Hepatocyte (in vitro differentiated cells): ENCODE measurements around the gene TNS3.

Experiments used
- CTCF ChIP-seq: fragments of 200-600 bp; sonication (generic); IDR thresholded peaks from 2 replicates; pipeline ENCODE4 v1.5.1; 2016; ENCODE audit warnings: antibody characterized with exemption, mild to moderate bottlenecking; ENCODE audit not compliant: poor library complexity
- EZH2 ChIP-seq: fragments of 200-600 bp; sonication (generic); IDR thresholded peaks from 2 replicates; pipeline ENCODE4 v1.6.1; 2016; ENCODE audit warnings: antibody characterized with exemption, mild to moderate bottlenecking, borderline replicate concordance
- EZH2phosphoT487 ChIP-seq: fragments of 200-600 bp; sonication (generic); IDR thresholded peaks from one replicate; pipeline ENCODE4 v1.6.1; 2018; ENCODE audit warnings: antibody characterized with exemption, mild to moderate bottlenecking, low read depth, moderate library complexity; ENCODE audit not compliant: unreplicated experiment, severe bottlenecking

- TF ChIP-seq CTCF (no peak), EZH2 (no peak), EZH2phosphoT487 (no peak)
Measured at GRCh38 chr7:47378728-47379395, 203.0 kb downstream of the TNS3 start.
